Epidermal melanocyte (primary cell): ENCODE results near the gene PRKCA.
"Not testable (repeated sequence)": the region's sequence is repeated elsewhere in the genome, so short reads cannot be mapped to it uniquely, and the experiment has no call there.

ENCODE experiments used
- DNase-seq: peaks from one replicate; pipeline ENCODE4 v3.0.0; 2011; ENCODE audit warnings: low spot score; ENCODE audit not compliant: insufficient read length

The PRKCA gene

GRCh38 chr17:66706851-66707450, 404.5 kb downstream of the PRKCA start:
- DNase-seq: no peak

- DNase-seq: no peak
Measured at GRCh38 chr17:66711401-66711800, 409.0 kb downstream of the PRKCA start.

GRCh38 chr17:66711881-66712321, 409.5 kb downstream of the PRKCA start:
- no peak for DNase-seq

GRCh38 chr17:66712453-66712852, 410.0 kb downstream of the PRKCA start:
- no peak for DNase-seq

- not testable (repeated sequence) for DNase-seq
Measured at GRCh38 chr17:66713021-66713532, 410.7 kb downstream of the PRKCA start.

GRCh38 chr17:66713533-66714042, 411.2 kb downstream of the PRKCA start:
- DNase-seq: no peak

GRCh38 chr17:66714046-66715023, 411.9 kb downstream of the PRKCA start:
- DNase-seq: no peak

GRCh38 chr17:66715076-66715675, 412.8 kb downstream of the PRKCA start:
- no peak for DNase-seq

GRCh38 chr17:66715745-66716156, 413.3 kb downstream of the PRKCA start:
- DNase-seq: no peak

GRCh38 chr17:66716236-66717026, 414.0 kb downstream of the PRKCA start:
- DNase-seq: no peak

GRCh38 chr17:66717641-66718058, 415.2 kb downstream of the PRKCA start:
- no peak for DNase-seq

- peak; percentile 61 for DNase-seq
Measured at GRCh38 chr17:66720027-66720426, 417.6 kb downstream of the PRKCA start.

- no peak for DNase-seq
Measured at GRCh38 chr17:66720567-66720966, 418.2 kb downstream of the PRKCA start.

GRCh38 chr17:66722341-66722740, 419.9 kb downstream of the PRKCA start:
- no peak for DNase-seq

GRCh38 chr17:66724581-66725341, 422.3 kb downstream of the PRKCA start:
- no peak for DNase-seq

- DNase-seq: not testable (repeated sequence)
Measured at GRCh38 chr17:66725438-66725837, 423.0 kb downstream of the PRKCA start.

- DNase-seq: no peak
Measured at GRCh38 chr17:66725956-66726355, 423.5 kb downstream of the PRKCA start.

- no peak for DNase-seq
Measured at GRCh38 chr17:66726371-66726770, 424.0 kb downstream of the PRKCA start.

GRCh38 chr17:66726846-66727245, 424.4 kb downstream of the PRKCA start:
- DNase-seq: no peak
